Glutamatergic neuron (in vitro differentiated cells): ENCODE results near the gene MIPOL1. TPM values are rescaled to one million over a fixed set of nuclear protein-coding genes. Genes with fewer than 3 reads are reported as not detected.

Experiments used
- DNase-seq: peaks from one replicate; pipeline ENCODE4 v3.0.0; 2022
- H3K27ac Mint-ChIP-seq: one replicate; pipeline ENCODE4 v1.8.0; 2020; ENCODE audit warnings: mild to moderate bottlenecking, mixed read lengths, inconsistent platforms; ENCODE audit not compliant: unreplicated experiment
- H3K27me3 Mint-ChIP-seq: one replicate; pipeline ENCODE4 v1.8.0; 2020; ENCODE audit warnings: mild to moderate bottlenecking, moderate library complexity, mixed read lengths, inconsistent platforms; ENCODE audit not compliant: unreplicated experiment
- H3K36me3 Mint-ChIP-seq: one replicate; pipeline ENCODE4 v1.8.0; 2020; ENCODE audit warnings: mild to moderate bottlenecking, mixed read lengths, inconsistent platforms; ENCODE audit not compliant: unreplicated experiment
- H3K4me1 Mint-ChIP-seq: one replicate; pipeline ENCODE4 v1.8.0; 2020; ENCODE audit warnings: mild to moderate bottlenecking, low read depth, mixed read lengths, inconsistent platforms; ENCODE audit not compliant: unreplicated experiment
- H3K4me3 Mint-ChIP-seq: one replicate; pipeline ENCODE4 v1.8.0; 2020; ENCODE audit warnings: mild to moderate bottlenecking, mixed read lengths, inconsistent platforms; ENCODE audit not compliant: unreplicated experiment
- H3K9me3 Mint-ChIP-seq: one replicate; pipeline ENCODE4 v1.8.0; 2020; ENCODE audit warnings: mild to moderate bottlenecking, moderate library complexity, mixed read lengths, inconsistent platforms; ENCODE audit not compliant: unreplicated experiment
- total RNA-seq: library from RNA; stranded (reverse); fragmentation: NEBNext Ultra II Directional; extraction: Animal tissue kit (Norgen Biotek cat#: 25700); gene quantifications from one replicate; pipeline ENCODE4 v1.2.1, GENCODE V29; 2021; ENCODE audit not compliant: unreplicated experiment
- TF ChIP-seq, protein P1 (sequence below): fragments of 200-600 bp; sonication (generic); IDR thresholded peaks from one replicate; pipeline ENCODE4 v1.5.0; 2021; ENCODE audit not compliant: partially characterized antibody, unreplicated experiment

The MIPOL1 gene
- total RNA-seq, 1 donor from 2014 or later = 14.5 TPM

DNA sequence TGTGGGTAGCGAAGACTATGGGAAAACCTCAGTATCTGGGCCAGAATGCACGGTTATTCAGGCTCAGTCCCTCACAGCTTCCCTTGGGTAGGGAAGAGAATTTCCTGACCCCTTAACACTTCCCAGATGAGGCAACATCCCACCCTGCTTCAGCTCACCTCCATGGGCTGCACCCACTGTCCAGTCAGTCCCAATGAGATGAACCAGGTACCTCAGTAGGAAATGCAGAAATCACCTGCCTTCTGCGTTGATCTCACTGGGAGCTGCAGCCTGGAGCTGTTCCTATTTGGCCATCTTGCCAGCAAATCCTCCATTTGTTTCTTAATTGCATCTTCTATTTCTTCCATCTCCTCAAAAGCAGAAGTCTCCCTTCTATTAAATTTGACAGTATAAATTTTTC is 292.9 kb downstream of the MIPOL1 start:
- no peak for DNase-seq
- H3K27ac Mint-ChIP-seq = no peak overlapping the region

GRCh38 chr14:37491076-37491475 is 293.3 kb downstream of the MIPOL1 start:
- no peaks in the 10 kb centered on the region for H3K4me1 Mint-ChIP-seq
- no peak overlapping the region for H3K27ac Mint-ChIP-seq
- H3K36me3 Mint-ChIP-seq = no peaks in the 10 kb centered on the region
- H3K4me3 Mint-ChIP-seq = no peak overlapping the region
- no peaks in the 10 kb centered on the region for H3K9me3 Mint-ChIP-seq
- H3K27me3 Mint-ChIP-seq = no peaks in the 10 kb centered on the region
- TF ChIP-seq, protein P1, sequence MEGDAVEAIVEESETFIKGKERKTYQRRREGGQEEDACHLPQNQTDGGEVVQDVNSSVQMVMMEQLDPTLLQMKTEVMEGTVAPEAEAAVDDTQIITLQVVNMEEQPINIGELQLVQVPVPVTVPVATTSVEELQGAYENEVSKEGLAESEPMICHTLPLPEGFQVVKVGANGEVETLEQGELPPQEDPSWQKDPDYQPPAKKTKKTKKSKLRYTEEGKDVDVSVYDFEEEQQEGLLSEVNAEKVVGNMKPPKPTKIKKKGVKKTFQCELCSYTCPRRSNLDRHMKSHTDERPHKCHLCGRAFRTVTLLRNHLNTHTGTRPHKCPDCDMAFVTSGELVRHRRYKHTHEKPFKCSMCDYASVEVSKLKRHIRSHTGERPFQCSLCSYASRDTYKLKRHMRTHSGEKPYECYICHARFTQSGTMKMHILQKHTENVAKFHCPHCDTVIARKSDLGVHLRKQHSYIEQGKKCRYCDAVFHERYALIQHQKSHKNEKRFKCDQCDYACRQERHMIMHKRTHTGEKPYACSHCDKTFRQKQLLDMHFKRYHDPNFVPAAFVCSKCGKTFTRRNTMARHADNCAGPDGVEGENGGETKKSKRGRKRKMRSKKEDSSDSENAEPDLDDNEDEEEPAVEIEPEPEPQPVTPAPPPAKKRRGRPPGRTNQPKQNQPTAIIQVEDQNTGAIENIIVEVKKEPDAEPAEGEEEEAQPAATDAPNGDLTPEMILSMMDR = no peak
- DNase-seq = no peak

More for the DNA sequence above, 292.9 kb downstream of the MIPOL1 start:
- no peaks in the 10 kb centered on the region for H3K4me1 Mint-ChIP-seq
- H3K27me3 Mint-ChIP-seq = no peaks in the 10 kb centered on the region
- no peaks in the 10 kb centered on the region for H3K9me3 Mint-ChIP-seq
- TF ChIP-seq, protein P1 = no peak
- no peaks in the 10 kb centered on the region for H3K36me3 Mint-ChIP-seq
- H3K4me3 Mint-ChIP-seq = no peak overlapping the region

DNA sequence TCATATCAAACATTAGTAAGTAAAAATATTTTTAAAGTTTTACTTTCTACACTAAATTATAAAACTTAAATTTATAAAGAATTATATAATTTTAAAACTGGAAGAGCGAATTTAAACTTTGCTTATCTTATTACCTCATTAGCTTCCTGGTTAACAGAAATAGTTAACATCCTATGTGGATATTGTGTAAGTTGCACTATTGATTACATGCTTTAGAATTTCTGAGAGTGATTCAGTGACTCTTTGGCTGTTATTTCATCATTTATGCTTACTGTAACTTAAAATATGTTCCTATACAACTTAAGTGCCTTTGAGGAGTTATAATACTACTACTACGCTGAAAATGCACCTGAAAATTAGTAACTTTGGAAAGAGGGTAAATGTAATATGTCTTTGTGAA is 295.9 kb downstream of the MIPOL1 start:
- TF ChIP-seq, protein P1 = no peak
- H3K4me3 Mint-ChIP-seq = no peak overlapping the region
- H3K27ac Mint-ChIP-seq = no peak overlapping the region
- H3K4me1 Mint-ChIP-seq = no peaks in the 10 kb centered on the region
- H3K9me3 Mint-ChIP-seq = no peaks in the 10 kb centered on the region
- no peaks in the 10 kb centered on the region for H3K27me3 Mint-ChIP-seq
- no peak for DNase-seq
- H3K36me3 Mint-ChIP-seq = no peaks in the 10 kb centered on the region

DNA sequence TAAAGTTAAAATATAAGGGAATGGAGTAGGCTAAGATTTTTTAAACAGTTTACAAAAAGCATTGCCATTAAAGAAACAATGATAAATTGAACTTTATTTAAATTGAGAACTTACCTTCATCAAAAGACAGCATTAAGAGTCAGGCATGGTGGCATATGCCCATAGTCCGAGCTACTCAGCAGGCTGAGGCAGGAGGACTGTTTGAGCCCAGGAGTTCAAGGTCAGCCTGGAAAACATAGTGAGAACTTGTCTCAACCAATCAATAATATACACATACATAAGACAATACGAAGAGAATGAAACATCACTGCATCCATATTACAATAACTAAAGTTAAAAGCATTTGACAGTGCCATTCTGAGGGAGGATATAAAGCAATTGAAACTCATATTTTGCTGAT is 299.7 kb downstream of the MIPOL1 start:
- Mint-ChIP-seq H3K27ac (no peak overlapping the region), H3K4me3 (no peak overlapping the region), H3K27me3 (no peaks in the 10 kb centered on the region), H3K9me3 (no peaks in the 10 kb centered on the region), H3K4me1 (no peaks in the 10 kb centered on the region), H3K36me3 (no peaks in the 10 kb centered on the region)
- TF ChIP-seq, protein P1 = no peak
- DNase-seq = no peak

GRCh38 chr14:37501877-37502276 is 304.1 kb downstream of the MIPOL1 start:
- TF ChIP-seq, protein P1 = no peak
- H3K4me3 Mint-ChIP-seq = no peak overlapping the region
- H3K4me1 Mint-ChIP-seq = no peaks in the 10 kb centered on the region
- no peaks in the 10 kb centered on the region for H3K36me3 Mint-ChIP-seq
- H3K9me3 Mint-ChIP-seq = no peaks in the 10 kb centered on the region
- H3K27me3 Mint-ChIP-seq = no peaks in the 10 kb centered on the region
- DNase-seq = no peak
- no peak overlapping the region for H3K27ac Mint-ChIP-seq
